Activated gamma-delta T cell treated with anti-CD3 and anti-CD28 coated beads, Interleukin-2, amount 50 U/mL, for 16 hours (primary cell): ENCODE data around the gene TMEM184B.

Experiments
- DNase-seq: peaks from one replicate; pipeline ENCODE4 v3.0.0-alpha.2; 2020; ENCODE audit warnings: low read depth

The TMEM184B gene

GRCh38 chr22:38308791-38309498, 36.1 kb upstream of the TMEM184B start:
- no peak for DNase-seq

GRCh38 chr22:38305471-38306448, 33.0 kb upstream of the TMEM184B start:
- DNase-seq: no peak

GRCh38 chr22:38304526-38304925, 31.7 kb upstream of the TMEM184B start:
- no peak for DNase-seq

GRCh38 chr22:38303974-38304373, 31.2 kb upstream of the TMEM184B start:
- no peak for DNase-seq

GRCh38 chr22:38302906-38303305, 30.1 kb upstream of the TMEM184B start:
- no peak for DNase-seq

- no peak for DNase-seq
Measured at GRCh38 chr22:38300946-38301345, 28.1 kb upstream of the TMEM184B start.

GRCh38 chr22:38300197-38300945, 27.6 kb upstream of the TMEM184B start:
- no peak for DNase-seq

GRCh38 chr22:38299770-38300102, 26.9 kb upstream of the TMEM184B start:
- DNase-seq: no peak

- DNase-seq: no peak
Measured at GRCh38 chr22:38298312-38299005, 25.6 kb upstream of the TMEM184B start.

- DNase-seq: no peak
Measured at GRCh38 chr22:38296372-38296771, 23.6 kb upstream of the TMEM184B start.

GRCh38 chr22:38295863-38296262, 23.1 kb upstream of the TMEM184B start:
- DNase-seq: no peak

- no peak for DNase-seq
Measured at GRCh38 chr22:38295339-38295738, 22.5 kb upstream of the TMEM184B start.

GRCh38 chr22:38294193-38294592, 21.4 kb upstream of the TMEM184B start:
- DNase-seq: no peak

GRCh38 chr22:38292694-38293093, 19.9 kb upstream of the TMEM184B start:
- DNase-seq: no peak

GRCh38 chr22:38291201-38291777, 18.5 kb upstream of the TMEM184B start:
- DNase-seq: no peak

- no peak for DNase-seq
Measured at GRCh38 chr22:38290347-38290746, 17.5 kb upstream of the TMEM184B start.

- DNase-seq: no peak
Measured at GRCh38 chr22:38289583-38290082, 16.8 kb upstream of the TMEM184B start.

- no peak for DNase-seq
Measured at GRCh38 chr22:38286915-38287669, 14.3 kb upstream of the TMEM184B start.

GRCh38 chr22:38285018-38285417, 12.2 kb upstream of the TMEM184B start:
- no peak for DNase-seq

- no peak for DNase-seq
Measured at GRCh38 chr22:38284042-38284402, 11.2 kb upstream of the TMEM184B start.

GRCh38 chr22:38282397-38282796, 9.6 kb upstream of the TMEM184B start:
- DNase-seq: no peak
